ENCODE results near the gene MINAR1. TPM values are rescaled to one million over a fixed set of nuclear protein-coding genes. Genes with fewer than 3 reads are reported as not detected.
"Not testable (repeated sequence)": the region's sequence is repeated elsewhere in the genome, so short reads cannot be mapped to it uniquely, and the experiment has no call there.

Gene MINAR1
- total and polyA plus RNA-seq, 3 donors from 2014 or later, result 0.62 to 1.0 (median 0.82) TPM

GRCh38 chr15:79416876-79417275 lies 15.3 kb upstream of the MINAR1 start:
- Histone ChIP-seq H3K36me3 (ENCODE audit: low read depth, missing control alignments) (no peaks in the 10 kb centered on the region), H3K27me3 (no peaks in the 10 kb centered on the region), H3K4me3 (no peak overlapping the region), H3K27ac (no peak overlapping the region), H3K4me1 (no peaks in the 10 kb centered on the region), H3K9me3 (no peaks in the 10 kb centered on the region)
- DNase-seq, result no peak
- TF ChIP-seq, protein P1, sequence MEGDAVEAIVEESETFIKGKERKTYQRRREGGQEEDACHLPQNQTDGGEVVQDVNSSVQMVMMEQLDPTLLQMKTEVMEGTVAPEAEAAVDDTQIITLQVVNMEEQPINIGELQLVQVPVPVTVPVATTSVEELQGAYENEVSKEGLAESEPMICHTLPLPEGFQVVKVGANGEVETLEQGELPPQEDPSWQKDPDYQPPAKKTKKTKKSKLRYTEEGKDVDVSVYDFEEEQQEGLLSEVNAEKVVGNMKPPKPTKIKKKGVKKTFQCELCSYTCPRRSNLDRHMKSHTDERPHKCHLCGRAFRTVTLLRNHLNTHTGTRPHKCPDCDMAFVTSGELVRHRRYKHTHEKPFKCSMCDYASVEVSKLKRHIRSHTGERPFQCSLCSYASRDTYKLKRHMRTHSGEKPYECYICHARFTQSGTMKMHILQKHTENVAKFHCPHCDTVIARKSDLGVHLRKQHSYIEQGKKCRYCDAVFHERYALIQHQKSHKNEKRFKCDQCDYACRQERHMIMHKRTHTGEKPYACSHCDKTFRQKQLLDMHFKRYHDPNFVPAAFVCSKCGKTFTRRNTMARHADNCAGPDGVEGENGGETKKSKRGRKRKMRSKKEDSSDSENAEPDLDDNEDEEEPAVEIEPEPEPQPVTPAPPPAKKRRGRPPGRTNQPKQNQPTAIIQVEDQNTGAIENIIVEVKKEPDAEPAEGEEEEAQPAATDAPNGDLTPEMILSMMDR (IDR thresholded peaks at IDR 0.05), result no peak
- TF ChIP-seq POLR2A (IDR thresholded peaks at IDR 0.05), result no peak
- intact Hi-C loops (cut with DNase I; ENCODE audit: low total_unique reads), result no loop called here
- WGBS, 2 donors, result 88 to 93% methylated on average over 2 of the region's 2 CpGs

- no peaks in the 10 kb centered on the region for H3K27me3 ChIP-seq
- H3K36me3 ChIP-seq (ENCODE audit: low read depth, missing control alignments), result no peaks in the 10 kb centered on the region
- intact Hi-C loops (cut with DNase I; ENCODE audit: low total_unique reads), result no loop called here
- no peak overlapping the region for H3K4me3 ChIP-seq
- no peaks in the 10 kb centered on the region for H3K9me3 ChIP-seq
- TF ChIP-seq POLR2A (IDR thresholded peaks at IDR 0.05), result no peak
- TF ChIP-seq, protein P1 (IDR thresholded peaks at IDR 0.05), result no peak
- DNase-seq, result no peak
- no peak overlapping the region for H3K27ac ChIP-seq
- 43 to 56% methylated on average over 9 of the region's 9 CpGs for WGBS, 2 donors
- H3K4me1 ChIP-seq, result no peaks in the 10 kb centered on the region
Measured at GRCh38 chr15:79418693-79419279, 13.3 kb upstream of the MINAR1 start.

DNA sequence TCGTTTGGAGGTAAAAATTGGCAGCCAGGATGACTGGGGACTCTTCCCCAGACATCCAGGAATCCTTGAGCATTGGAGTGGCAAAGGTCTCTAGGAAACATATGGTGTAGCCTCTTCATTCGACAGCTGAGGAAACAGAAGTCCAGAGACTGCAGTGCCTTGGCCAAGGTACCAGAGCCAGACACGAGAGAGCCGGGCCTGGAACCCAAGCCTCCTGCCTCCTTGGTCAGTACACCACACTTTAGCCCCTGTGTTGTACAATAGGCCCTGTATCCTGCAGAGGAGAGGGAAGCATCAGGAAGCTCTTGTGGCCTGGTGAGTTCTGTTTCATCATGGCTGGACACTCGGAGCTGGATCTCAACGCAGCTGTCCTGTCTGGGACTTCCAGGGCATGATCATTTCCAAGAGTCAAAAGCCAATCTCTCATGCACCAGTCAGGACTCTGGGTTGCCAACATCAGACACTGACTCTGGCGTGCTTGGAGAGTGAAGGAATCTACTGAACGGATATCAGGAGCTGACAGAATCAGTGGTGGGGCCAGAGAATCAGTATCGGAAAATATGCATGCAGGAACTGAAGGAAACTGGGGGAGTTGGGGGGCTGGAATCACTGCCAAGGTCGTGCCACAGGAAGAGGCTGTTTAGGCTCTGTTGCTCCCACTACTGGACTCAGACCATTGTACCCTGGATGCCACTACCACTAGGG lies 6.4 kb upstream of the MINAR1 start:
- H3K4me1 ChIP-seq, result no peaks in the 10 kb centered on the region
- no peak overlapping the region for H3K27ac ChIP-seq
- WGBS, 2 donors, result 66 to 84% methylated on average over 6 to 10 of the region's 10 CpGs
- DNase-seq, result no peak
- intact Hi-C loops (cut with DNase I; ENCODE audit: low total_unique reads), result no loop called here
- H3K27me3 ChIP-seq, result no peaks in the 10 kb centered on the region
- TF ChIP-seq POLR2A (IDR thresholded peaks at IDR 0.05), result no peak
- TF ChIP-seq, protein P1 (IDR thresholded peaks at IDR 0.05), result no peak
- no peak overlapping the region for H3K4me3 ChIP-seq
- no peaks in the 10 kb centered on the region for H3K36me3 ChIP-seq (ENCODE audit: low read depth, missing control alignments)
- H3K9me3 ChIP-seq, result no peaks in the 10 kb centered on the region

DNA sequence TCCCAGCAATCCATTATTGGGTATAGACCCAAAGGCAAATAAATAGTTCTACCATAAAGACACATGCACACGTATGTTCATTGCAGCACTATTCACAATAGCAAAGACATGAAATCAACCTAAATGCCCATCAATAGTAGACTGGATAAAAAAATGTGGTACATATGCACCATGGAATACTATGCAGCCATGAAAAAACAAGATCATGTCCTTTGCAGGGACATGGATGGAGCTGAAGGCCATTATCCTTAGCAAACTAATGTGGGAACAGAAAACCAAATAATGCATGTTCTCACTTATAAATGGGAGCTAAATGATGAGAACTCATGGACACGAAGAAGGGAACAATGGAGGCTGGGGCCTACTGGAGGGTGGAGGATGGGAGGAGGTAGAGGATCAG lies 5.2 kb upstream of the MINAR1 start:
- intact Hi-C loops (cut with DNase I; ENCODE audit: low total_unique reads); H3K4me1 ChIP-seq; H3K4me3 ChIP-seq; H3K9me3 ChIP-seq; H3K27me3 ChIP-seq; H3K27ac ChIP-seq; DNase-seq; H3K36me3 ChIP-seq (ENCODE audit: low read depth, missing control alignments): not testable (repeated sequence)
- 96% methylated on average over 2 of the region's 2 CpGs for WGBS, 2 donors

- Histone ChIP-seq H3K9me3 (no peaks in the 10 kb centered on the region), H3K27me3 (no peaks in the 10 kb centered on the region), H3K4me1 (no peaks in the 10 kb centered on the region), H3K36me3 (ENCODE audit: low read depth, missing control alignments) (no peaks in the 10 kb centered on the region), H3K4me3 (no peak overlapping the region), H3K27ac (no peak overlapping the region)
- intact Hi-C loops (cut with DNase I; ENCODE audit: low total_unique reads), result no loop called here
- WGBS, 2 donors, result 67 to 77% methylated on average over 5 of the region's 5 CpGs
- TF ChIP-seq POLR2A (IDR thresholded peaks at IDR 0.05), result no peak
- TF ChIP-seq, protein P1 (IDR thresholded peaks at IDR 0.05), result no peak
- DNase-seq, result no peak
Measured at GRCh38 chr15:79427781-79428598, 4.1 kb upstream of the MINAR1 start.

All from testis (tissue), 3 donors.